HepG2 (cell line): ENCODE measurements around the gene MSMP. TPM values are rescaled to one million over a fixed set of nuclear protein-coding genes. Genes with fewer than 3 reads are reported as not detected.

Experiments
- ATAC-seq: fragments of 200-7000 bp; cut with Tn5 transposase; 3 replicates; pipeline ENCODE4 v1.9.1; 2020; ENCODE audit warnings: mild to moderate bottlenecking, moderate library complexity
- BruUV-seq: library from RNA; stranded (reverse); fragments of 400-500 nt; replicated peaks from 2 replicates; lab custom pipeline; 2021; lab: Mats Ljungman, UMichigan
- CTCF ChIA-PET: fragments of 300-600 bp; formaldehyde crosslinking; extraction: SDS; loops from one replicate; lab custom pipeline; 2021; ENCODE audit warnings: low total read pairs, inconsistent platforms, low intra/inter-chr PET ratio; lab: Yijun Ruan, JAX
- POLR2A ChIA-PET: fragments of 350-600 bp; sonication (Branson Sonifier 250); formaldehyde crosslinking; loops from one replicate; lab custom pipeline; 2020; ENCODE audit warnings: antibody characterized with exemption, inconsistent platforms; lab: Yijun Ruan, JAX
- DNase-seq: peaks from one replicate; pipeline ENCODE4 v3.0.0-alpha.2; 2015; ENCODE audit warnings: low spot score
- FAIRE-seq: peaks from 3 replicates; lab custom pipeline; 2011; peaks lifted over from hg19 to GRCh38; lab: Jason Lieb, UNC
- H2AFZ ChIP-seq: one replicate; pipeline ENCODE4 v1.6.1; 2011; ENCODE audit warnings: low read length, inconsistent platforms
- H3K27ac ChIP-seq: fragments of 300-600 bp; 3 replicates; pipeline ENCODE4 v1.8.0; 2011; ENCODE audit warnings: mixed run types, mild to moderate bottlenecking, mixed read lengths, low read length, inconsistent platforms; ENCODE audit not compliant: insufficient read depth; ENCODE audit errors: extremely low read length
- H3K27me3 ChIP-seq, 2 experiments: fragments of 200-600 bp in 1 of 2; 2 replicates in 1 of 2; 3 replicates in 1 of 2; pipeline versions ENCODE4 v1.6.0 to v1.8.0; 2011; ENCODE audit warnings: low read length in 2 of 2, mild to moderate bottlenecking in 2 of 2, moderate library complexity in 2 of 2, inconsistent platforms in 1 of 2; ENCODE audit not compliant: insufficient read depth in 2 of 2, control insufficient read depth in 1 of 2
- H3K36me3 ChIP-seq, 2 experiments: fragments of 200-600 bp in 1 of 2; replicated peaks in 1 of 2; 2 replicates in 1 of 2; 3 replicates in 1 of 2; pipeline versions ENCODE4 v1.5.1 to v1.8.0; 2011; ENCODE audit warnings: low read length in 2 of 2, inconsistent platforms in 1 of 2; ENCODE audit not compliant: insufficient read depth in 2 of 2, control insufficient read depth in 1 of 2
- H3K4me1 ChIP-seq: 2 replicates; pipeline ENCODE4 v1.5.1; 2012; ENCODE audit warnings: low read length, inconsistent platforms; ENCODE audit not compliant: insufficient read depth
- H3K4me2 ChIP-seq: 2 replicates; pipeline ENCODE4 v1.6.0; 2011; ENCODE audit warnings: low read depth, low read length, inconsistent platforms
- H3K4me3 ChIP-seq, 3 experiments: fragments of 200-600 bp in 1 of 3; sonication (generic), shearing (Covaris generic) in 1 of 3; replicated peaks in 1 of 3; 2 replicates each; pipeline ENCODE4 v1.5.1; 2011 to 2016; ENCODE audit warnings: low read length in 3 of 3, inconsistent platforms in 2 of 3, low read depth in 2 of 3, mild to moderate bottlenecking in 2 of 3, control low read depth in 1 of 3, mixed read lengths in 1 of 3; ENCODE audit not compliant: insufficient read depth in 1 of 3
- H3K79me2 ChIP-seq: one replicate; pipeline ENCODE4 v1.6.1; 2011; ENCODE audit warnings: low read length, inconsistent platforms; ENCODE audit not compliant: insufficient read depth
- H3K9ac ChIP-seq: 2 replicates; pipeline ENCODE4 v1.6.0; 2011; ENCODE audit warnings: mild to moderate bottlenecking, low read depth, low read length, inconsistent platforms; ENCODE audit not compliant: insufficient read depth
- H3K9me3 ChIP-seq: 2 replicates; pipeline ENCODE4 v1.5.1; 2012; ENCODE audit warnings: mild to moderate bottlenecking, low read length
- H4K20me1 ChIP-seq: 2 replicates; pipeline ENCODE4 v1.6.0; 2011; ENCODE audit warnings: inconsistent platforms, mild to moderate bottlenecking, low read length, moderate library complexity; ENCODE audit not compliant: insufficient read depth
- AGO2 ChIP-seq: fragments of 200-400 bp; formaldehyde crosslinking; optimal IDR thresholded peaks from 2 replicates; pipeline ENCODE3; 2017; ENCODE audit warnings: mild to moderate bottlenecking, low read depth, low read length, moderate library complexity
- CBX5 ChIP-seq: sonication (generic); formaldehyde crosslinking; IDR thresholded peaks from 2 replicates; pipeline ENCODE4 v1.4.0; 2020; ENCODE audit warnings: missing genetic modification reagents, borderline replicate concordance
- DPF2 ChIP-seq: sonication (generic); formaldehyde crosslinking; IDR thresholded peaks from 2 replicates; pipeline ENCODE4 v1.4.0; 2020; ENCODE audit warnings: mild to moderate bottlenecking, low read depth, missing genetic modification reagents, borderline replicate concordance
- PHF21A ChIP-seq: sonication (generic); formaldehyde crosslinking; IDR thresholded peaks from 2 replicates; pipeline ENCODE4 v1.5.0; 2020; ENCODE audit warnings: mild to moderate bottlenecking, missing genetic modification reagents
- PHF5A ChIP-seq: IDR thresholded peaks from one replicate; pipeline ENCODE4 v1.6.1; 2018; ENCODE audit warnings: low read depth, missing genetic modification reagents; ENCODE audit not compliant: unreplicated experiment
- REPIN1 ChIP-seq: sonication (generic); formaldehyde crosslinking; IDR thresholded peaks from 2 replicates; pipeline ENCODE4 v1.8.0; 2022; ENCODE audit warnings: missing genetic modification reagents, low read depth, mild to moderate bottlenecking, borderline replicate concordance
- SOX13 ChIP-seq, 3 experiments: fragments of 450-650 bp in 1 of 3; sonication (generic) in 1 of 3; formaldehyde crosslinking in 1 of 3; IDR thresholded peaks in 2 of 3; conservative IDR thresholded peaks in 1 of 3; 2 replicates each; pipeline versions ENCODE4 v1.5.0 to v1.6.1; 2016 to 2020; ENCODE audit warnings: antibody characterized with exemption in 1 of 3, mild to moderate bottlenecking in 1 of 3, missing compliant biosample characterization in 1 of 3, missing genetic modification reagents in 1 of 3, moderate library complexity in 1 of 3
- SSRP1 ChIP-seq: IDR thresholded peaks from 2 replicates; pipeline ENCODE4 v1.6.1; 2016; ENCODE audit warnings: control low read depth
- TAF1 ChIP-seq: sonication (generic); formaldehyde crosslinking; IDR thresholded peaks from 2 replicates; pipeline ENCODE4 v1.4.0; 2020; ENCODE audit warnings: missing genetic modification reagents
- ZFP37 ChIP-seq: sonication (generic); formaldehyde crosslinking; IDR thresholded peaks from 2 replicates; pipeline ENCODE4 v1.4.0; 2020; ENCODE audit warnings: missing genetic modification reagents, borderline replicate concordance
- ZNF577 ChIP-seq: sonication (generic); formaldehyde crosslinking; IDR thresholded peaks from 2 replicates; pipeline ENCODE4 v1.4.0; 2020; ENCODE audit warnings: mild to moderate bottlenecking, low read depth, missing genetic modification reagents, borderline replicate concordance
- ZSCAN30 ChIP-seq: sonication (generic); formaldehyde crosslinking; IDR thresholded peaks from 2 replicates; pipeline ENCODE4 v1.5.0; 2020; ENCODE audit warnings: mild to moderate bottlenecking, missing genetic modification reagents
- WGBS: methylation state at CpG from one replicate; pipeline ENCODE4 v1.1.6; 2017; ENCODE audit warnings: low lambda C conversion rate; 5-methylcytosine and 5-hydroxymethylcytosine counted together
- in situ Hi-C: cut with HindIII; loops from 2 replicates; pipeline ENCODE4 v1.10.0; 2017; ENCODE audit warnings: low pct_unique_long_range_greater_than_20kb; ENCODE audit not compliant: extremely low pct_ligation_motif_present
- intact Hi-C: fragments of 100-400 bp; cut with micrococcal nuclease; formaldehyde crosslinking; loops from one replicate; pipeline ENCODE4 v1.10.0; 2022; ENCODE audit not compliant: unreplicated experiment
- polyA plus RNA-seq, 8 experiments: library from polyadenylated mRNA; depleted of rRNA in 3 of 8; stranded (reverse) in 7 of 8; unstranded in 1 of 8; fragments of >200 nt; fragmentation: Illumina TruSeq in 4 of 8; extraction: Trizol in 4 of 8; gene quantifications; 2 replicates each; pipeline versions ENCODE4 v1.2.1 to v1.2.3, GENCODE V29; 2011 to 2016; ENCODE audit warnings: low read depth in 4 of 8, missing spikeins in 1 of 8, mixed read lengths in 1 of 8; ENCODE audit not compliant: insufficient read depth in 1 of 8
- total RNA-seq, 5 experiments: library from RNA; depleted of rRNA; stranded (reverse); fragments of >200 nt; fragmentation: Illumina TruSeq; extraction: Trizol; gene quantifications; 2 replicates each; pipeline ENCODE4 v1.2.3, GENCODE V29; 2016; ENCODE audit warnings: low read depth in 1 of 5
- TF ChIP-seq, protein P1 (sequence below): sonication (generic); formaldehyde crosslinking; IDR thresholded peaks from 2 replicates; pipeline ENCODE4 v1.5.0; 2020; ENCODE audit warnings: missing genetic modification reagents

The MSMP gene
- total and polyA plus RNA-seq, 2 of the 13 experiments (the other 11 are each of a cell fraction or from before 2014, with no cell fraction given) = 0.24 to 0.46 TPM

DNA sequence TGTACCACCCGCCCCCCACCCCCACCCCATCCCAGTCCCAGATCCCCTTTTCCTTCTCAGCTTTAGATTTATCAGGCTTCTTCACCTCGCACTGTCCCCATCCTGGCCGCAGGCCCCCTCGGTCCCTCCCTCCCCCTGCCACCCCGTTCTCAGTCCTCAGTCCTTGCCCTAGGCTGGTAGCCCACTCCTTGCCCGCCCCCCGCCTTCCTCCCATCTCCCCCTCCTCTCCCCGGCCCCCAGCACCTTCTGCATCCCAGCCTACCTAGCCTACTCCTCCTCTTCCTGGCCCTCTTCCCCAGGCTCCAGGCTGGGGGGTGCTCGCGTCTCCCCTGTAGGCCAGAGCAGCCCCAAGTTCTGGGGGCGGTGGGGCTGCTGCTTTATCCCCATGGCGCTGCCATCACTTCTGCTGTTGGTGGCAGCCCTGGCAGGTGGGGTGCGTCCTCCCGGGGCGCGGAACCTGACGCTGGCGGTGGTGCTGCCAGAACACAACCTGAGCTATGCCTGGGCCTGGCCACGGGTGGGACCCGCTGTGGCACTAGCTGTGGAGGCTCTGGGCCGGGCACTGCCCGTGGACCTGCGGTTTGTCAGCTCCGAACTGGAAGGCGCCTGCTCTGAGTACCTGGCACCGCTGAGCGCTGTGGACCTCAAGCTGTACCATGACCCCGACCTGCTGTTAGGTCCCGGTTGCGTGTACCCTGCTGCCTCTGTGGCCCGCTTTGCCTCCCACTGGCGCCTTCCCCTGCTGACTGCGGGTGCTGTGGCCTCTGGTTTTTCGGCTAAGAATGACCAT lies 38.1 kb upstream of the MSMP start:
- POLR2A ChIA-PET = no interaction called here
- Histone ChIP-seq H2AFZ (no peak overlapping the region), H3K4me1 (no peaks in the 10 kb centered on the region; the same call in 1 of the 2 replicates), H3K79me2 (no peaks in the 10 kb centered on the region), H3K27me3 (no peaks in the 10 kb centered on the region), H3K4me2 (no peak overlapping the region), H3K9ac (no peak overlapping the region), H3K36me3 (peaks cover 1 to 6% of the 10 kb centered on the region in 2 experiments; a peak in 3 of 5 replicates), H3K4me3 (no peak overlapping the region), H4K20me1 (no peaks in the 10 kb centered on the region), H3K27ac (no peak overlapping the region), H3K9me3 (no peaks in the 10 kb centered on the region)
- TF ChIP-seq AGO2 (peak; percentile 21), PHF21A (CRISPR knock-in tag) (no peak)
- CTCF ChIA-PET = interaction anchor here (2.4 kb wide), 1 partner anchor 33 kb away, joined by 12 read pairs; no protein-coding TSS in a partner anchor
- intact Hi-C loops (no loop called here), in situ Hi-C loops (no loop called here)
- ATAC-seq (no peak), FAIRE-seq (no peak), DNase-seq (no peak)
- 96% methylated on average over 24 of the region's 34 CpGs for WGBS
- BruUV-seq = no TSS peak

DNA sequence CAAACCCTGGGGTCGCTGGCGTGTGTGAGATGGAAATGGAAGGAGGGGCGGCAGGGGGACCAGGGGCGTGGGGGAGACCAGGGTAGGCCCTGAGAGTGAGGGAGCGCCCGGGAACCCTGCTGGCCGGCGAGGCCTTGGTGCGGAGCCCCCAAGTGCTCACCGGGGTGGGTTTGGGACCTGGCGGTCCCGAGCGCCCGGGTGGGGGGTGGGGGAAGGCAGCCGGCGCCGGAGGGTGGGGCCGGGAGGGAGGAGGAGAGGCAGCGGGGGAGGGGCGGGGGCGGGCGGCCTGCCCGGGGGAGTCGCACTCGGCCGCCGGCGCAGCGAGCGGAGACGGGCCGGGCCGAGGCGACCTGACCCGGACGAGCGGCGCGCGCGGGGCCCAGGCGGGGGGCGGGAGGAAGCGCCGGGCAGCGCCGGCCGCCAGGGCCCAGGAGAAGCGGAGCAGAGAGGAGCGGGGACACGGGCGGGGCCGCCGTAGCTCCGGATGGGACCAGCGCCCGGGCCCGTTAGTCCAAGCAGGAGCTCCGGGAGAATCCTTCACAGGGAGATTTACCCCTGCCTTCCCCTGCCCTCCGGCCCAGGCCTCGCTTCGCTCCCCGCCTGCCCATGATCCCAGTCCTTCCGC lies 37.3 kb upstream of the MSMP start, which contains the start of gene NPR2:
Gene NPR2, plus strand, starts transcription at position 295 of the 625 bp plus-strand sequence. CDS start 818 bp downstream, outside the sequence.
- H3K79me2 ChIP-seq = no peaks in the 10 kb centered on the region
- no peak for FAIRE-seq
- DNase-seq = no peak
- H4K20me1 ChIP-seq = no peaks in the 10 kb centered on the region
- intact Hi-C loops = loop anchor here (2.0 kb wide), 2 partner anchors 35 to 91 kb away; no protein-coding TSS in a partner anchor
- no peak for ATAC-seq
- no peaks in the 10 kb centered on the region for H3K9me3 ChIP-seq
- CTCF ChIA-PET = interaction anchor here (2.4 kb wide), 1 partner anchor 34 kb away, joined by 12 read pairs; no protein-coding TSS in a partner anchor
- no TSS peak for BruUV-seq
- H2AFZ ChIP-seq = no peak within 1 kb of the TSS
- no peak within 1 kb of the TSS for H3K4me2 ChIP-seq
- WGBS = 96% methylated on average over 64 of the region's 64 CpGs
- H3K4me3 ChIP-seq = no peak within 1 kb of the TSS
- H3K9ac ChIP-seq = no peak within 1 kb of the TSS
- peaks cover 1 to 6% of the 10 kb centered on the region in 2 experiments; a peak in 3 of 5 replicates for H3K36me3 ChIP-seq
- POLR2A ChIA-PET = no interaction called here
- no peak within 1 kb of the TSS for H3K27ac ChIP-seq
- no peaks in the 10 kb centered on the region; the same call in 1 of the 2 replicates for H3K4me1 ChIP-seq
- in situ Hi-C loops = no loop called here
- H3K27me3 ChIP-seq = no peaks in the 10 kb centered on the region
- TF ChIP-seq PHF5A (CRISPR knock-in tag) (no peak), SOX13 (IDR thresholded peaks at IDR 0.05) (no peak), SOX13 (CRISPR knock-in tag; conservative IDR thresholded peaks at IDR 0.05 in 1 of 2, IDR thresholded peaks at IDR 0.05 in 1 of 2) (no peak), ZFP37 (no peak), ZNF577 (CRISPR knock-in tag) (no peak), TAF1 (no peak), SSRP1 (CRISPR knock-in tag) (no peak), DPF2 (CRISPR knock-in tag) (no peak), CBX5 (CRISPR knock-in tag) (no peak), REPIN1 (CRISPR knock-in tag) (no peak), ZSCAN30 (CRISPR knock-in tag) (no peak)
- TF ChIP-seq, protein P1, sequence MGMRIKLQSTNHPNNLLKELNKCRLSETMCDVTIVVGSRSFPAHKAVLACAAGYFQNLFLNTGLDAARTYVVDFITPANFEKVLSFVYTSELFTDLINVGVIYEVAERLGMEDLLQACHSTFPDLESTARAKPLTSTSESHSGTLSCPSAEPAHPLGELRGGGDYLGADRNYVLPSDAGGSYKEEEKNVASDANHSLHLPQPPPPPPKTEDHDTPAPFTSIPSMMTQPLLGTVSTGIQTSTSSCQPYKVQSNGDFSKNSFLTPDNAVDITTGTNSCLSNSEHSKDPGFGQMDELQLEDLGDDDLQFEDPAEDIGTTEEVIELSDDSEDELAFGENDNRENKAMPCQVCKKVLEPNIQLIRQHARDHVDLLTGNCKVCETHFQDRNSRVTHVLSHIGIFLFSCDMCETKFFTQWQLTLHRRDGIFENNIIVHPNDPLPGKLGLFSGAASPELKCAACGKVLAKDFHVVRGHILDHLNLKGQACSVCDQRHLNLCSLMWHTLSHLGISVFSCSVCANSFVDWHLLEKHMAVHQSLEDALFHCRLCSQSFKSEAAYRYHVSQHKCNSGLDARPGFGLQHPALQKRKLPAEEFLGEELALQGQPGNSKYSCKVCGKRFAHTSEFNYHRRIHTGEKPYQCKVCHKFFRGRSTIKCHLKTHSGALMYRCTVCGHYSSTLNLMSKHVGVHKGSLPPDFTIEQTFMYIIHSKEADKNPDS = no peak
